Kidney epithelial cell (primary cell): Measurements from ENCODE around the gene CCDC57. TPM values are rescaled to one million over a fixed set of nuclear protein-coding genes. Genes with fewer than 3 reads are reported as not detected.

Experiments
- DNase-seq: peaks from one replicate; pipeline ENCODE4 v3.0.0-alpha.2; 2010; ENCODE audit warnings: low read depth
- H3K27me3 ChIP-seq: 2 replicates; pipeline ENCODE4 v1.6.0; 2011; ENCODE audit warnings: low read length; ENCODE audit not compliant: control insufficient read depth, insufficient read depth
- H3K36me3 ChIP-seq: 2 replicates; pipeline ENCODE4 v1.5.1; 2011; ENCODE audit warnings: low read length; ENCODE audit not compliant: control insufficient read depth, insufficient read depth
- H3K4me3 ChIP-seq: 2 replicates; pipeline ENCODE4 v1.5.1; 2011; ENCODE audit warnings: low read depth, mild to moderate bottlenecking, control low read depth, low read length
- CTCF ChIP-seq: IDR thresholded peaks from 2 replicates; pipeline ENCODE4 v1.5.1; 2011; ENCODE audit warnings: mild to moderate bottlenecking, moderate library complexity, low read length, control low read depth, inconsistent platforms; ENCODE audit not compliant: insufficient read depth, poor library complexity, severe bottlenecking
- total RNA-seq: library from RNA; depleted of rRNA; stranded (reverse); fragments of >200 nt; gene quantifications from 2 replicates; pipeline ENCODE4 v1.2.3, GENCODE V29; 2015

CCDC57 gene
- total RNA-seq, 1 donor from 2014 or later, result 25.5 TPM

GRCh38 chr17:82186221-82186620 is 26.4 kb downstream of the CCDC57 start:
- H3K4me3 ChIP-seq, result no peak overlapping the region
- DNase-seq, result no peak
- H3K27me3 ChIP-seq, result no peaks in the 10 kb centered on the region
- no peak for TF ChIP-seq CTCF
- H3K36me3 ChIP-seq, result peaks cover 2% of the 10 kb centered on the region

GRCh38 chr17:82184761-82185160 is 27.9 kb downstream of the CCDC57 start:
- no peak for DNase-seq
- Histone ChIP-seq H3K36me3 (peaks cover 2% of the 10 kb centered on the region), H3K27me3 (no peaks in the 10 kb centered on the region), H3K4me3 (no peak overlapping the region)
- TF ChIP-seq CTCF, result no peak

- Histone ChIP-seq H3K27me3 (no peaks in the 10 kb centered on the region), H3K4me3 (no peak overlapping the region), H3K36me3 (no peaks in the 10 kb centered on the region)
- DNase-seq, result no peak
- TF ChIP-seq CTCF, result no peak
Observed at GRCh38 chr17:82180776-82181528, 31.7 kb downstream of the CCDC57 start.

GRCh38 chr17:82179946-82180475 is 32.6 kb downstream of the CCDC57 start:
- no peak overlapping the region for H3K4me3 ChIP-seq
- no peak for DNase-seq
- no peak for TF ChIP-seq CTCF
- no peaks in the 10 kb centered on the region for H3K27me3 ChIP-seq
- H3K36me3 ChIP-seq, result no peaks in the 10 kb centered on the region

GRCh38 chr17:82179412-82179811 is 33.2 kb downstream of the CCDC57 start:
- H3K27me3 ChIP-seq, result no peaks in the 10 kb centered on the region
- DNase-seq, result no peak
- no peak overlapping the region for H3K4me3 ChIP-seq
- TF ChIP-seq CTCF, result no peak
- no peaks in the 10 kb centered on the region for H3K36me3 ChIP-seq

GRCh38 chr17:82178499-82179261 is 34.0 kb downstream of the CCDC57 start:
- H3K27me3 ChIP-seq, result no peaks in the 10 kb centered on the region
- DNase-seq, result no peak
- H3K36me3 ChIP-seq, result no peaks in the 10 kb centered on the region
- no peak overlapping the region for H3K4me3 ChIP-seq
- no peak for TF ChIP-seq CTCF
